ENCODE data around the gene TMEM120B.

DNA sequence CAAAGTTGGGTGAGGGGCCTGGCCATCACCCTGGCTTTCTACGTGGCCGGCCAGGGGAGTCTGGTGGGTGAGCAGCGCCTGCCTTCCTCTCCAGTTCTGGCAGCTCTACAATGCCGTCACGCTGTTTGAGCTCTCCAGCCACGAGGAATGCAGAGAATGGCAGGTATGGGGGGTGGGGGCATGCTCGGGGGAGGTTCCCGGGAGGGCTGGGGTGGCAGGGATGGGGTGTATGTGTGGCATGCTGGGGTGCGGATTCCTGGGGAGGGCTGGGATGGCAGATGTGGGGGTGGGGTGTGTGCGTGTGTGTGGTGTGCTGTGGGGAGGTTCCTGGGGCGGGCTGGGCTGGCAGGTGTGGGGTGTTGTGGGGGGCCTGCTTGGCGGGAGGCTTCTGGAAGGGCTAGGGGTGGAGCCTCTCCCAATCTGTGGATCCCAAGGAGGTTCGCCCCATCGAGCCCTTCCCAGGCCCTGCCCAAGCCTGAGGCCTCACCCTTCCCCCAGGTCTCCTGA is 62.5 kb downstream of the TMEM120B start:
- TF ChIP-seq, protein P1, sequence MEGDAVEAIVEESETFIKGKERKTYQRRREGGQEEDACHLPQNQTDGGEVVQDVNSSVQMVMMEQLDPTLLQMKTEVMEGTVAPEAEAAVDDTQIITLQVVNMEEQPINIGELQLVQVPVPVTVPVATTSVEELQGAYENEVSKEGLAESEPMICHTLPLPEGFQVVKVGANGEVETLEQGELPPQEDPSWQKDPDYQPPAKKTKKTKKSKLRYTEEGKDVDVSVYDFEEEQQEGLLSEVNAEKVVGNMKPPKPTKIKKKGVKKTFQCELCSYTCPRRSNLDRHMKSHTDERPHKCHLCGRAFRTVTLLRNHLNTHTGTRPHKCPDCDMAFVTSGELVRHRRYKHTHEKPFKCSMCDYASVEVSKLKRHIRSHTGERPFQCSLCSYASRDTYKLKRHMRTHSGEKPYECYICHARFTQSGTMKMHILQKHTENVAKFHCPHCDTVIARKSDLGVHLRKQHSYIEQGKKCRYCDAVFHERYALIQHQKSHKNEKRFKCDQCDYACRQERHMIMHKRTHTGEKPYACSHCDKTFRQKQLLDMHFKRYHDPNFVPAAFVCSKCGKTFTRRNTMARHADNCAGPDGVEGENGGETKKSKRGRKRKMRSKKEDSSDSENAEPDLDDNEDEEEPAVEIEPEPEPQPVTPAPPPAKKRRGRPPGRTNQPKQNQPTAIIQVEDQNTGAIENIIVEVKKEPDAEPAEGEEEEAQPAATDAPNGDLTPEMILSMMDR (IDR thresholded peaks at IDR 0.05; ENCODE audit: low read length), result no peak
- no peak for TF ChIP-seq EZH2phosphoT487 (IDR thresholded peaks at IDR 0.05; ENCODE audit: low read length)
- no peak for TF ChIP-seq EZH2 (optimal IDR thresholded peaks at IDR 0.05; ENCODE audit: low read depth, low read length)
